ENCODE results near the gene POLR2J.
"Not testable (repeated sequence)": the region's sequence is repeated elsewhere in the genome, so short reads cannot be mapped to it uniquely, and the experiment has no call there.

DNA sequence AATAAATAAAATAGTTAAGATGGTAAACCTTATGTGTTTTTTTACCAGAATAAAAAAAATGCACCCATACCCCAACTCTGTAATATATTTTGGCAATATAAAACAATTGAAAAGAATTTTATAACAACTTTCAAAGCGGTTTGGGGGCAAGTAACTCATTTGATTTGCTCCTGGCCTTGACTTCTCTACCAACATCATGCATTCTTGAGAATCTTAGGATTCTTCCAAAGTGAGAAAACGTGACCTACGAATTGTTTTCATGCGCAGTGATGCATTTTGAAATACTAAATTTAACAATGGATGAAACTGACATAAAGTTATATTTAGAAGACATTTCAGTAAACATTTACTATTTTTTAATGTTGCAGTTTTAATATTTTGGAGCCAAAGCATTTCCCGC lies 42.1 kb upstream of the POLR2J start:
- TF ChIP-seq, protein P1, sequence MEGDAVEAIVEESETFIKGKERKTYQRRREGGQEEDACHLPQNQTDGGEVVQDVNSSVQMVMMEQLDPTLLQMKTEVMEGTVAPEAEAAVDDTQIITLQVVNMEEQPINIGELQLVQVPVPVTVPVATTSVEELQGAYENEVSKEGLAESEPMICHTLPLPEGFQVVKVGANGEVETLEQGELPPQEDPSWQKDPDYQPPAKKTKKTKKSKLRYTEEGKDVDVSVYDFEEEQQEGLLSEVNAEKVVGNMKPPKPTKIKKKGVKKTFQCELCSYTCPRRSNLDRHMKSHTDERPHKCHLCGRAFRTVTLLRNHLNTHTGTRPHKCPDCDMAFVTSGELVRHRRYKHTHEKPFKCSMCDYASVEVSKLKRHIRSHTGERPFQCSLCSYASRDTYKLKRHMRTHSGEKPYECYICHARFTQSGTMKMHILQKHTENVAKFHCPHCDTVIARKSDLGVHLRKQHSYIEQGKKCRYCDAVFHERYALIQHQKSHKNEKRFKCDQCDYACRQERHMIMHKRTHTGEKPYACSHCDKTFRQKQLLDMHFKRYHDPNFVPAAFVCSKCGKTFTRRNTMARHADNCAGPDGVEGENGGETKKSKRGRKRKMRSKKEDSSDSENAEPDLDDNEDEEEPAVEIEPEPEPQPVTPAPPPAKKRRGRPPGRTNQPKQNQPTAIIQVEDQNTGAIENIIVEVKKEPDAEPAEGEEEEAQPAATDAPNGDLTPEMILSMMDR (IDR thresholded peaks at IDR 0.05) = not testable (repeated sequence)
- not testable (repeated sequence) for TF ChIP-seq POLR2A, POLR2AphosphoS5 (IDR thresholded peaks at IDR 0.05)
